ENCODE results near the gene ARRDC4. TPM values are rescaled to one million over a fixed set of nuclear protein-coding genes. Genes with fewer than 3 reads are reported as not detected.

The ARRDC4 gene
- total RNA-seq, 1 donor from 2014 or later: 14.2 TPM

GRCh38 chr15:98002866-98003265 lies 42.4 kb downstream of the ARRDC4 start:
- Mint-ChIP-seq H3K27me3 (ENCODE audit: low read depth) (no peaks in the 10 kb centered on the region), H3K36me3 (ENCODE audit: low read depth) (no peaks in the 10 kb centered on the region), H3K9me3 (no peaks in the 10 kb centered on the region), H3K27ac (ENCODE audit: unreplicated experiment) (no peak overlapping the region), H3K4me3 (no peak overlapping the region), H3K4me1 (no peaks in the 10 kb centered on the region)
- no peak for TF ChIP-seq CTCF (conservative IDR thresholded peaks at IDR 0.05)
- DNase-seq (ENCODE audit: low read depth, low spot score): peak; percentile 1

GRCh38 chr15:98003518-98003917 lies 43.0 kb downstream of the ARRDC4 start:
- H3K27me3 Mint-ChIP-seq (ENCODE audit: low read depth): no peaks in the 10 kb centered on the region
- H3K4me3 Mint-ChIP-seq: no peak overlapping the region
- no peak for DNase-seq (ENCODE audit: low read depth, low spot score)
- no peaks in the 10 kb centered on the region for H3K4me1 Mint-ChIP-seq
- no peak overlapping the region for H3K27ac Mint-ChIP-seq (ENCODE audit: unreplicated experiment)
- TF ChIP-seq CTCF (conservative IDR thresholded peaks at IDR 0.05): no peak
- no peaks in the 10 kb centered on the region for H3K9me3 Mint-ChIP-seq
- H3K36me3 Mint-ChIP-seq (ENCODE audit: low read depth): no peaks in the 10 kb centered on the region

- Mint-ChIP-seq H3K27me3 (ENCODE audit: low read depth) (no peaks in the 10 kb centered on the region), H3K4me1 (no peaks in the 10 kb centered on the region), H3K36me3 (ENCODE audit: low read depth) (no peaks in the 10 kb centered on the region), H3K9me3 (no peaks in the 10 kb centered on the region), H3K4me3 (no peak overlapping the region), H3K27ac (ENCODE audit: unreplicated experiment) (no peak overlapping the region)
- TF ChIP-seq CTCF (conservative IDR thresholded peaks at IDR 0.05): no peak
- no peak for DNase-seq (ENCODE audit: low read depth, low spot score)
Measured at GRCh38 chr15:98003996-98004395, 43.5 kb downstream of the ARRDC4 start.

GRCh38 chr15:98005659-98006058 lies 45.2 kb downstream of the ARRDC4 start:
- H3K9me3 Mint-ChIP-seq: no peaks in the 10 kb centered on the region
- no peaks in the 10 kb centered on the region for H3K36me3 Mint-ChIP-seq (ENCODE audit: low read depth)
- H3K4me3 Mint-ChIP-seq: no peak overlapping the region
- H3K27ac Mint-ChIP-seq (ENCODE audit: unreplicated experiment): no peak overlapping the region
- DNase-seq (ENCODE audit: low read depth, low spot score): no peak
- no peaks in the 10 kb centered on the region for H3K27me3 Mint-ChIP-seq (ENCODE audit: low read depth)
- no peak for TF ChIP-seq CTCF (conservative IDR thresholded peaks at IDR 0.05)
- H3K4me1 Mint-ChIP-seq: no peaks in the 10 kb centered on the region

- no peak overlapping the region for H3K4me3 Mint-ChIP-seq
- H3K9me3 Mint-ChIP-seq: no peaks in the 10 kb centered on the region
- TF ChIP-seq CTCF (conservative IDR thresholded peaks at IDR 0.05): no peak
- no peaks in the 10 kb centered on the region for H3K36me3 Mint-ChIP-seq (ENCODE audit: low read depth)
- H3K27me3 Mint-ChIP-seq (ENCODE audit: low read depth): peaks cover 3% of the 10 kb centered on the region
- H3K4me1 Mint-ChIP-seq: no peaks in the 10 kb centered on the region
- no peak overlapping the region for H3K27ac Mint-ChIP-seq (ENCODE audit: unreplicated experiment)
- DNase-seq (ENCODE audit: low read depth, low spot score): no peak
Measured at GRCh38 chr15:98009169-98009568, 48.7 kb downstream of the ARRDC4 start.

GRCh38 chr15:98009971-98010370 lies 49.5 kb downstream of the ARRDC4 start:
- DNase-seq (ENCODE audit: low read depth, low spot score): no peak
- H3K4me3 Mint-ChIP-seq: no peak overlapping the region
- H3K36me3 Mint-ChIP-seq (ENCODE audit: low read depth): no peaks in the 10 kb centered on the region
- H3K27ac Mint-ChIP-seq (ENCODE audit: unreplicated experiment): no peak overlapping the region
- H3K27me3 Mint-ChIP-seq (ENCODE audit: low read depth): peaks cover 3% of the 10 kb centered on the region
- no peaks in the 10 kb centered on the region for H3K9me3 Mint-ChIP-seq
- TF ChIP-seq CTCF (conservative IDR thresholded peaks at IDR 0.05): no peak
- H3K4me1 Mint-ChIP-seq: no peaks in the 10 kb centered on the region

Data from neural crest cell (in vitro differentiated cells).